Measurements from ENCODE around the gene TP53AIP1.

GRCh38 chr11:128902515-128903066 lies 40.1 kb downstream of the TP53AIP1 start:
- TF ChIP-seq CREM (IDR thresholded peaks at IDR 0.05; ENCODE audit: low read depth): no peak
- TF ChIP-seq SAP30 (IDR thresholded peaks at IDR 0.05; ENCODE audit: borderline replicate concordance, insufficient read depth, low read depth, low read length, poor library complexity, severe bottlenecking): no peak
- no peak for TF ChIP-seq ZNF232 (CRISPR knock-in tag; IDR thresholded peaks at IDR 0.05)

Data from K562 (cell line).